H1 (cell line): ENCODE data around the gene JAKMIP1. TPM values are rescaled to one million over a fixed set of nuclear protein-coding genes. Genes with fewer than 3 reads are reported as not detected.

ENCODE experiments used
- KDM5A ChIP-seq: fragments of 200-600 bp; IDR thresholded peaks from 2 replicates; pipeline ENCODE4 v1.7.1; 2012; ENCODE audit warnings: mild to moderate bottlenecking, low read length, inconsistent platforms, mixed read lengths
- polyA plus RNA-seq, 7 experiments: library from polyadenylated mRNA; depleted of rRNA in 3 of 7; stranded (reverse) in 5 of 7; unstranded in 2 of 7; fragments of >200 nt in 5 of 7; fragments of 200-250 nt in 2 of 7; gene quantifications; 1 replicate in 5 of 7; 2 replicates in 1 of 7; 4 replicates in 1 of 7; pipeline versions ENCODE4 v1.2.1 to v1.2.3, GENCODE V29; 2011 to 2013; ENCODE audit warnings: missing spikeins in 2 of 7, mixed read lengths in 2 of 7
- total RNA-seq: library from RNA; stranded (reverse); fragmentation: NEBNext Ultra II Directional; extraction: Animal tissue kit (Norgen Biotek cat#: 25700); gene quantifications from 2 replicates; pipeline ENCODE4 v1.2.1, GENCODE V29; 2021

The JAKMIP1 gene
- total and polyA plus RNA-seq, 2 of the 8 experiments (the other 6 are each of a cell fraction or from before 2014, with no cell fraction given): 2.5 to 4.4 TPM

- no peak for TF ChIP-seq KDM5A
Observed at GRCh38 chr4:6232836-6233785, 32.8 kb upstream of the JAKMIP1 start (continued).
